KG1 (cell line): ENCODE data around the gene ESPNL.
"Not testable (repeated sequence)": the region's sequence is repeated elsewhere in the genome, so short reads cannot be mapped to it uniquely, and the experiment has no call there.

ENCODE experiments used
- DNase-seq: peaks from one replicate; lab custom pipeline; 2025; lab: John Stamatoyannopoulos, UW

ESPNL gene, protein sequence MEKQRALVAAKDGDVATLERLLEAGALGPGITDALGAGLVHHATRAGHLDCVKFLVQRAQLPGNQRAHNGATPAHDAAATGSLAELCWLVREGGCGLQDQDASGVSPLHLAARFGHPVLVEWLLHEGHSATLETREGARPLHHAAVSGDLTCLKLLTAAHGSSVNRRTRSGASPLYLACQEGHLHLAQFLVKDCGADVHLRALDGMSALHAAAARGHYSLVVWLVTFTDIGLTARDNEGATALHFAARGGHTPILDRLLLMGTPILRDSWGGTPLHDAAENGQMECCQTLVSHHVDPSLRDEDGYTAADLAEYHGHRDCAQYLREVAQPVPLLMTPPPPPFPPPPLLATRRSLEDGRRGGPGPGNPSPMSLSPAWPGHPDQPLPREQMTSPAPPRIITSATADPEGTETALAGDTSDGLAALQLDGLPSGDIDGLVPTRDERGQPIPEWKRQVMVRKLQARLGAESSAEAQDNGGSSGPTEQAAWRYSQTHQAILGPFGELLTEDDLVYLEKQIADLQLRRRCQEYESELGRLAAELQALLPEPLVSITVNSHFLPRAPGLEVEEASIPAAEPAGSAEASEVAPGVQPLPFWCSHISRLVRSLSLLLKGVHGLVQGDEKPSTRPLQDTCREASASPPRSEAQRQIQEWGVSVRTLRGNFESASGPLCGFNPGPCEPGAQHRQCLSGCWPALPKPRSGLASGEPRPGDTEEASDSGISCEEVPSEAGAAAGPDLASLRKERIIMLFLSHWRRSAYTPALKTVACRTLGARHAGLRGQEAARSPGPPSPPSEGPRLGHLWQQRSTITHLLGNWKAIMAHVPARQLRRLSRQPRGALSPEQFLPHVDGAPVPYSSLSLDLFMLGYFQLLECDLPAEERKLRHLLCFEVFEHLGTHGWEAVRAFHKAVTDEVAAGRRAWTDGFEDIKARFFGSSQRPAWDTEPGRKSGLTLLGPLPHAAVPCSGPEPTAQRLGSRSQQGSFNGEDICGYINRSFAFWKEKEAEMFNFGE

DNA sequence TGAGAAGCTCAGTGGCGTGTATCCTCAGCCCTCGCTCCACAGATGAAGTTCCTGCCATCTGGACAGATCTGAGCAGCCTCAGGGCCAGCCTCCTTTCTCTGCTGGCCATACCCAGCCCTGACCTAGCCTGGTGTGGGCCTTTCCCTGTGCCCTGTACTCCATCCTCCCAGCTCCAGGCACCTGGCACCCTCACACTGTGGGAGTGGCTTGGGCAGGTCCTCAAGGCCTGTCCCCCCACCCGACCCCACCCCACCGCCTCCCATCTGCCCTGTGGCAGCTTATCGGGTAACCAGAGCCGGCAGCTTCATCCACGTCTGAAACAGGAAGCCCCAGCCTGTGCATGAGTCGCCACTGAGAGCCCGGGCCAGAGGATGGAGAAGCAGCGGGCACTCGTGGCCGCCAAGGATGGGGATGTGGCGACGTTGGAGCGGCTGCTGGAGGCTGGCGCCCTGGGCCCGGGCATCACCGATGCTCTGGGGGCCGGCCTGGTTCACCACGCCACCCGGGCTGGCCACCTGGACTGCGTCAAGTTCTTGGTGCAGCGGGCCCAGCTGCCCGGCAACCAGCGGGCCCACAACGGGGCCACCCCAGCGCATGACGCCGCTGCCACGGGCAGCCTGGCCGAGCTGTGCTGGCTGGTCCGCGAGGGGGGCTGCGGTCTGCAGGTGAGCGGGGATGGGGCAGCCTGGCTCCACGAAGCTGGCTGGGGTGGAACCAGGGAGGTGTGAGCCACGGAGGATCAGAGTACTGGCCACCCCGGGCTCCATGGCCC lies at the start of gene ESPNL:
Gene ESPNL, plus strand, starts transcription at position 292 of the 772 bp plus-strand sequence. Its CDS starts 80 bp downstream, at position 372.
- no peak for DNase-seq

DNA sequence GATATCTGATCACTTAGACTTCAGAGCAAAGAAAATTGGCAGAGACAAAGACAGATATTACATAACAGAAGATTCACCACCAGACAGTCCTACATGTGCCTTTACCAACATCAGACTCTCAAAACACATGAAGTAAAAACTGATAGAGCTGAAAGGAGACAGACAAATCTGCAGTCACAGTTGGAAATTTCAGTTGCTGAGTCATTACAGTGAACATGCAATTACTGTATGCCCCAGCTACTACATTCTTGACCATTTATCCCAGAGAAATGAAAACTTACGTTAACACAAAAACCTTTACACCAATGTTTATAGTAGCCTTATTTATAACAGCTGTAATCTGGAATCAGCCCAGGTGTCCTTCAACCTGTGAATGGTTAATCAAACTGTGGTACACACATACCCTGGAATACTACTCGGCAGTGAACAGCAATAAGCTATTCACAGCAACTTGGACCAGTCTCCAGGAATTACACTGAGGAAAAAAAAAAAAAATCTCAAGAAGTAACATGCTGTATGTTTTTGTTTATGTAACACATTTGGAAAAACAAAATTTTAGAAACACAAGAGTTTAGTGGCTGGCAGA lies 46.9 kb upstream of the ESPNL start:
- no peak for DNase-seq

DNA sequence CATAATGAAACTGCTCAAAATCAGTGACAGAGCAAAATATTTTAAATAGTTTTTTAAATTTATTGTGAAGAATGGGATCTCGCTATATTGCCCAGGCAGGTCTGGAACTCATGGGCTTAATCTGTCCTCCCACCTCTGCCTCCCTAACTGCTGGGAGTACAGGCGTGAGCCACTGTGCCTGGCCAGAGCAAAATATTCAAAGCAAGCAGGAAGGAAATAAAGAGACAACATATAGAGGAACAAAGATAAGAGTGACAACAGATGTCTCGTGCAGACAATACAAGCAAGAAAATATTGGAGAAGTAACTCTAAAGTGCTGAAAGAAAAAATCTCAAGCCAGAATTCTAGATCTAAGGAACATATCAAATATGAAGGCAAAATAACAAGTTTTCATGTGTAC lies 44.3 kb upstream of the ESPNL start:
- no peak for DNase-seq

DNA sequence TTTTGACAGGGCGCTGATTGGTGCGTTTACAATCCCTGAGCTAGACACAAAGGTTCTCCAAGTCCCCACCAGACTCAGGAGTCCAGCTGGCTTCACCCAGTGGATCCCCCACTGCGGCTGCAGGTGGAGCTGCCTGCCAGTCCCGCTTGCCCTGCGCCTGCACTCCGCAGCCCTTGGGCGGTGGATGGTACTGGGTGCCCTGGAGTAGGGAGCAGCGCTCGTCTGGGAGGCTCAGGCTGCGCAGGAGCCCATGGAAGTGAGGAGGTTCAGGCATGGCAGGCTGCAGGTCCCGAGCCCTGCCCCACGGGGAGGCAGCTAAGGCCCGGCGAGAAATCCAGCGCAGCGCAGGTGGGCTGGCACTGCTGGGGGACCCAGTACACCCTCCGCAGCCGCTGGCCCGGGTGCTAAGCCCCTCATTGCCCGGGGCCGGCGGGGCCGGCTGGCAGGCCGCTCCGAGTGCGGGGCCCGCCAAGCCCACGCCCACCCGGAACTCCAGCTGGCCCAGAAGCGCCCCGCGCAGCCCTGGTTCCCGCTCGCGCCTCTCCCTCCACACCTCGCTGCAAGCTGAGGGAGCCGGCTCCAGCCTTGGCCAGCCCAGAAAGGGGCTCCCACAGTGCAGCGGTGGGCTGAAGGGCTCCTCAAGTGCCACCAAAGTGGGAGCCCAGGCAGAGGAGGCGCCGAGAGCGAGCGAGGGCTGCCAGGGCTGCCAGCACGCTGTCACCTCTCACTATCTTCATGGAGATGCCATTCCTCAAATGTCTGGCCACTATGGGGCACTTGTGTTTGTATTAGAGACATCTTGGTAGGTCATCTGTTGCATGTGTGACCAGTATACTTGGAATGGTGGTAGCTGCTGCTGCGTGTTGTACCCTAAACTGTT lies 42.2 kb upstream of the ESPNL start:
- not testable (repeated sequence) for DNase-seq

DNA sequence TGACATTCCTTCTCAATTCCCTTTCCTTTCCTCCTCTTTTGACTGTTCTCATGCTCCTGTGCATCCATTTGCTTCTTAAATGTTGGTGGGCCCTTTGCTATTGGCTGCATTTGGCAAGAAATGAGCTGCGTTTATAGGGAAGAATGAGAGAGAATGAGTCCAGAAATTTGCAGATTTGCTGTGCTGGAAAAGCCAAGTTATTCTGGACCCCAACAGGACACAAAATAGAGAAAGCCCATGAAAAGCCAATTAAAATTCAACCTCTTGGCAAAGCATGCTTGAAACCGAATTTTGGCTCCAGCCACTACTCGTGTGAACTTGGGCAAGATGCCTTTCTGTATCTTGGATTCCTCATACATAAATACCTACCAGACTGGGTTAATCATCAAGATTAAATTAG lies 40.6 kb upstream of the ESPNL start:
- DNase-seq, result no peak

DNA sequence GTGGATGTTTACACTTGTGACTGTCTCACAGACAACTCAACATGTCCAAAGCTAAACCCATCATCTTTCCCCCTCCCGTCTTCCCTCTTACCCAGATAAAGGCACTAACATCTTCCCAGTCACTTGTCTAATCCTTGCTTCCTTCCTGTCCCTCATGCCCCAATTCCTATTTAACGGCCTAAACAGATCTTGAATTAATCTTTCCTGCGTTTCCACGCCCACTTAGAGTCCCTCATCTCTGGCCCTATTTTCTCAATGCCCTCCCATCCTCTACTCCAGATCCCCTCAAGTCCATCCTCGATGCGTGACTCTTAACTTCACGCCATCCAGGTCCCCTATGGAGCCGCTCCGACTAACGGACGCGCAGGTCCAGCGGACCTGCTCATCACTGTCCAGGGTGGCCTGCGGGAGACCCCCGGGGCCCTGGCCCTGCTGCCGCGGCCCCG lies 40.0 kb upstream of the ESPNL start:
- DNase-seq, result no peak

DNA sequence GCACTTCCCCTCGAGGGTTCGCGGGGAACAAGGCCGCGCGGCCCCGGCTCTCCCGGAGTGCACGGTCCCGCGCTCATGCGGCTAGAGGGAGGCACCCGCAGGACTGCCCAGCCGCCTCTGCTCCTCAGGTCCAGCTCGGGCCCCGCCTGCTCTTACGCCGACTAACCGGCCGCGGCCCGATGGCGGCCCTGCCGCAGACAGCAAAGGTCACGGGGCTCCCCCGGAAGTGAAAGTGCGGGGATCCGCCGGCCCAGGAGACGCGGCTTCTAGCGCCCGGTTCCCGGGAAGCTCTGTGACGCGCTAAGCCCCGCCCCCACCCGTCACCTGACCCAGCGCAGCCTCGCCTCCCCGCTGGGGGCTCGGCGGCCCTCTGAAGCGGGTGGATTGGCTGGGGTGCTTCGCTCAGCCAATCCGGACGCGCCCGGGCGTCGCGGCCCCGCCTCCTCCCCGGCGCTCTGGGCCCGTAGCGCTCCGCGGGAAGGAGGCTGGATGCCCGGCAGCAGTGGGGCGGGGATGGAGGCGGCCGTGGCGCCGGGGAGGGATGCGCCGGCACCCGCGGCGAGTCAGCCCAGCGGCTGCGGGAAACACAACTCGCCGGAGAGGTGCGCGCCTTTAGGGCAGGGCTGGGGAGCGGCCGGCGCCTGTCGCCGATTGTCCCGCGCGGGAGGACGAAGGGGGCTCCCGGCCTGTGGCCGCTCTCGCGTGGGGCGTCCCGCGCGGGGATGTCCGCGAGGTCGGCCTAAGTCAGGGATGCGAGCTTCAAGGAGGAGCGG lies 39.4 kb upstream of the ESPNL start, which contains the start of gene SCLY:
Gene SCLY, plus strand, starts transcription at position 460 of the 773 bp plus-strand sequence. Its CDS starts 54 bp downstream, at position 514.
- DNase-seq, result peak; percentile 96

DNA sequence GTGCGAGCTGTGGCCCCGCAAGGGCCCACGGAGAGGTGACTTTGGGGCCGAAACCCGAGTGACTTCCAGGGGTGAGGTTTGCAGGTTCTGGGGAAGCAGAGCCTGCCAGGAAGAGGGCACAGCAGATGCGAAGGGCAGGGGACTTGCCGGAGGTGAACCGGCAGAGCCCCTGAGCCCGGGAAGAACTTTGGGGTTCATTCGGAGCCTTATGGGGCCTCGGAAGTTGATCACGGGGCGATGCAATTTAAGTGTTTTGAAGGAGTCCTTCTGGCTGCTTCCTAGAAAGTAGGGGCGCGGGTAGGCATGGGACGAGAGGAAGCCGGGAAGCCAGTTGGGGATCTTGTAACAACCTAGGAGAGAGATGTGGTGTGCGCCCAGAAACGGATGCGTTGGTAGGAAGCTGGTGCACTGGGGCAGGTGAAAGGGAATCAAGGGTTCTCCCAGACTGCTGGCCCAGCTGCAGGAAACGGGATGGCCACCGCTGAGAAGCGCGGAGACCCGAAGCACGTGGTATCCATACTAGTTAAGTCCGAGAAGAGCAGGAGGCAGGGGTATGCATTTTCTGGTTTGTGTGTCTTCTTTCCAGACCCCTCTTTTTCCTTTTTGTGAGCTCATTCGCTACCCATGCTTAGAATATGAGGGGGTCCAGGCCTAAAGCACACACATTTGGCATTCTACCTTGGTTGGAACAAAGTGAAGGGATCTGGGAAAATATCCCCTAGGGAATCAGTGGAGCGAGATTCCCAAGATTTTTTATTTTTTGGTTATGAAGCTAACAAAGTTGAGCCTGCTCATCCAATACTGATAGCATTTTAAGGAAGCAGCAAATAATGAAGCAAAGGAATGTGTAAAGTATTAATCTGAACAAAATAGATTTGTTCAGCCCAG lies 38.6 kb upstream of the ESPNL start:
- peak; percentile 35 for DNase-seq

DNA sequence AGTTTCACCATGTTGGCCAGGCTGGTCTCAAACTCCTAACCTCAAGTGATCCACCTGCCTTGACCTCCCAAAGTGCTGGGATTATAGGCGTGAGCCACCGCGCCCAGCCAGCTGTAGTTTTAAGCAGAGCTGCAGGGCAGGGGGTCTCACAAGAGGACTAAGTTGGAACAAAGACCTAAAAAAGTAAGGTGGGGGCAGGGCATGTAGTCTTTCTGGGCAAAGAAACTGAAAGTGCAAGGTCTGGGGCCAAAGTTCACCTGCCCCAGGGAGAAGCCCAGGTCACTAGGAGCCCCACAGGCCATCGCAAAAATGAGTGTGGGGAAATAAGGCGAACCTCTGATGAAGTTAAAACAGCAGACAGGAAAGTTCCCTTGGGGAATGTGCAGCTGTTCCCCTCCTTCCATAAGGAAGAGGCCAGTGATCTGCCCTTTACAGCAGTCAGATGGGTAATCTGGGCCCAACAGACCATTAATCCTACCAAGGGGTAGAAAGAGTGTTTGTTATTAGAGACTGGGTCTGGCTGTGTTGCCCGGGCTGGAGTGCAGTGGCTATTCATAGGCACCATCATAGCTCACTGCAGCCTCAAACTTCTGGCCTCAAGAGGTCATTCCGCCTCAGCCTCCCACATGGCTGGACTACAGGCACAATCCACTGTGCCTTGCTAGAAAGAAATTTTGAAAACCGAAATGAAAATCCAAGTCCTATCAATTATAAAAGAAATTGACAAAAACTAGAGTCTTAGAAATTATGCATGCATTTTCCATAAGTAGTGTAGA lies 36.5 kb upstream of the ESPNL start:
- DNase-seq, result no peak

DNA sequence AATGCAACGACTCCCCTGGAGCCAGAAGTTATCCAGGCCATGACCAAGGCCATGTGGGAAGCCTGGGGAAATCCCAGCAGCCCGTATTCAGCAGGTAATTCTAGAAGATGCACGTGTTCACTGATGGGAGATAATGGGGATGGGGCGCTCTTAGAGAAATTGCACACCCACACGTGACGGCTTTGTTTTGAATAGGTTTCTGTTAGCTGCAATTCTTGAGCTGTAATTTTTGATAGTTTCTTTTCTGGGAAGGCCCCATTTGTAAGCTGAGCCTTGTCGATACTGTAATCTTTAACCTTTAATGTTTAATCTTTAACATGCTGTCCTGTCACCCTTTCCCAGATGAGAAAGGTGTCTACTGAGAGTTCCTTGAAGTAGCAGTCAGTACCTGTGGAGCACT lies 35.8 kb upstream of the ESPNL start:
- DNase-seq, result no peak

DNA sequence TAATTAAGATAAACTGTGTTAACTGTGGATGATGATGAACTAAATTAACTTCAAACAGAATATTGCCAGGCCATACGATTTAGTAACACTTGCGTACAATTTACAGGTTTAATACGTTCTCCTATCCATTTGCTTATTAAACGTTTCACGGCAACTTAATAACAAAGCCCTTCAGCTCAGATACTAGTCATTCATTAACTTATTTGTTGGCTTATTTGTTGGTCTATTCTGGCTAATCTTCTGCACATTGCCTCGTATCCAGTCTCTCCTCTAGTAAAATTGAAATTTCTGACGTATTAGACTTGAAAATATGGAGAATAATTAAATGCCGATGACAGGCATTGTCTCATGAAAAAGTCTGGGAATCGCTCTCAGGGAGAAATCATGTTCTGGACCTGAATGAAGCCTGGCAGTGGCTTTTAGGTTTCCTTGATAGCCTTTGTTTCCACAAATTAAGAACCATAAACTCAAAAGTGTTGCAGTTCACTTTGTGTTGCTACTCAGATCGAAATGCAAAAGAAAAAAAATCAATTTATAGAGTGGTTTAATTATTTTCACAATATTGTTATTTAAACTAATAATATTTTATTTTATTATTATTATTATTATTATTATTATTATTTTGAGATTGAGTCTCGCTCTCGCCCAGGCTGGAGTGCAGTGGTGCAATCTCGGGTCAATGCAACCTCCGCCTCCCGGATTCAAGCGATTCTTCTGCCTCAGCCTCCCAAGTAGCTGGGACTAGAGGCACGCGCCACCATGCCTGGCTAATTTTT lies 34.9 kb upstream of the ESPNL start:
- DNase-seq, result no peak

DNA sequence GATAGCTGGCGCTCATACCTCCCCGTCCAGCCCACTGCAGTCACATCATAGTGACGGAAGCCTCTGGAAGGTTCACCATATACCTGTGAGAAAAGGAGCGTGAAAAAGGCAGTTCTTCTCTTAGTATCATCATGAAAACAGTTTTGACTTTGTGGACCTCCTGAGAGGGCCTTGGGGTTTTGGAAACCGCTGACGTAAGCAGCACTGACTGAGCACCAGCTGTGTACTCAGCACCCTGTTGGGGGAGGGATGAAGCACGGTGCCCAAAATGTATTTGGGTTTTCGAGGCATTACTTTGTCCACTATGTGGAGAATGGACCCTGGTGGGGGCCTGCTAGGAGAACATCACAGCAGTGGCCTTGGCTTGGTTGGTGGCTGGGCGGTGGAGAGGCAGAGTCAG lies 33.9 kb upstream of the ESPNL start:
- DNase-seq, result no peak

DNA sequence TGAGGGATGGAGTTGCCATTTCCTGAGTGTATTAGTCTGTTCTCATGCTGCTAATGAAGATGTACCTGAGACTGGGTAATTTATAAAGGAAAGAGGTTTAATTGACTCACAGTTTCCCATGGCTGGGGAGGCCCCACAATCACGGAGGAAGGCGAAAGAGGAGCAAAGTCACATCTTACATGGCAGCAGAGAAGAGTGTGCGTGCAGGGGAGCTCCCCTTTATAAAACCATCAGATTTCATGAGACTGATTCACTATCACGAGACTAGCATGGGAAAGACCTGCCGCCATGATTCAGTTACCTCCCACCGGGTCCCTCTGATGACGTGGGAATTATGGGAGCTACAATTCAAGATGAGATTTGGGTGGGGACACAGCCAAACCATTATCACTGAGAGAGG lies 33.4 kb upstream of the ESPNL start:
- not testable (repeated sequence) for DNase-seq

DNA sequence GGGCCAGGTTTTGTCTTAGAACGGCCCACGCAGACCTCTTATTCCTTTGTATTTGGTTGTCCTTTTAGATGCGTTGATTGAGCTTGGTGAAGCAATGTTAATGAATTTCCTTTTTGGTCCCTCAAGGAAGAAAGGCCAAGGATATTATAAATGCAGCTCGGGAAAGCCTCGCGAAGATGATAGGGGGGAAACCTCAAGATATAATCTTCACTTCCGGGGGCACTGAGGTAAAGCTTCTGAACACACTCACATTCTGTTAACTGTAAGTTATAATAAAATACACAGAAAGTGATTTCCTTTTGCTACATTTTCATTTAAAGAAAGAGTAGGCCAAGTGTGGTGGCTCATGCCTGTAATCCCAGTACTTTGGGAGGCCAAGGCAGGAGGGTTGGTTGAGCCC lies 32.2 kb upstream of the ESPNL start:
- no peak for DNase-seq

DNA sequence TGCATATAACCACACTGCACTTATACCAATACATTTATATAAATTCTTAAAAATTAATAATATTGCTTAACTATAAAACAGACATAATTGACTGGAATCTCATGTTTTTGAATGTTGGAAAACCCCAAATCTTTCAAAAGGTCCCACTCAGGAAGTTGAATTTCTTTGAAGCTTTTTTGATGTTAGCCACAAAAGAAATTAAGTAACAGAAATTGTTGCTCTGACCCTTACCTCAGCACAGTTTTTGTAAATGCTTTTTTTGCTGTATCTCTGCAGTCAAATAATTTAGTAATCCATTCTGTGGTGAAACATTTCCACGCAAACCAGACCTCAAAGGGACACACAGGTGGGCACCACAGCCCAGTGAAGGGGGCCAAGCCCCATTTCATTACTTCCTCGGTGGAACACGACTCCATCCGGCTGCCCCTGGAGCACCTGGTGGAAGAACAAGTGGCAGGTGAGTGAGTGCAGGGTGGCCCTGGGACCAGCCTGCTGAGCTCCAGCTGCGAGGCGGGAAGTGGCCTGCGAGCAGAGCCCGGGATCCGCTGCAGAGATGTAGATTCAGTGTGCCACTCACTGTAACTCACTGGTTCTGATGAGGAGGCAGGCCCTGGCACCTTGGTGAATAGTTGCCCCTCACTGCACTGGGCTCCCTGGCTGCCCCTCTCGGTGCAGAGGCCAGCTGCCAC lies 31.0 kb upstream of the ESPNL start:
- DNase-seq, result no peak

DNA sequence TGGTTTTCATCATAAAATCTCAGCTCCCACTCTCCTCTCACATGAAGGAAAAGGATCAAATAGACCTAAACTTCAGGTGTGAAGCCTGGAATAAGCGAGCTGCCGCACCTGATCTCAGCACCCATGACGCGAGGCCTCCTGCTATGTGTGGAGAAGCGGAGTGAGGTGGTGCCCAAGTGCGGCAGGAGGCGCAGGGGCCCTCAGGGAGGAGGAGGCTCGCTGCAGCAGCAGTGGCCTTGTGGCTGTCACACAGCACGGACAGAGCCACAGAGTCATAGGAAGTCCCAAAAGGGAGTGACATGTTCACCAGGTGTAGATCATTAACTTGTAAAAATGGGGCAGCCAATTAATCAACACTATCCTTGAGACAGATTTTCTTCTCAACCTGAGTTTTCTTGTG lies 30.3 kb upstream of the ESPNL start:
- DNase-seq, result no peak
